ENCODE measurements around the gene GDF2. TPM values are rescaled to one million over a fixed set of nuclear protein-coding genes. Genes with fewer than 3 reads are reported as not detected.

The GDF2 gene
- total RNA-seq, 1 experiment from 2014 or later: not detected

DNA sequence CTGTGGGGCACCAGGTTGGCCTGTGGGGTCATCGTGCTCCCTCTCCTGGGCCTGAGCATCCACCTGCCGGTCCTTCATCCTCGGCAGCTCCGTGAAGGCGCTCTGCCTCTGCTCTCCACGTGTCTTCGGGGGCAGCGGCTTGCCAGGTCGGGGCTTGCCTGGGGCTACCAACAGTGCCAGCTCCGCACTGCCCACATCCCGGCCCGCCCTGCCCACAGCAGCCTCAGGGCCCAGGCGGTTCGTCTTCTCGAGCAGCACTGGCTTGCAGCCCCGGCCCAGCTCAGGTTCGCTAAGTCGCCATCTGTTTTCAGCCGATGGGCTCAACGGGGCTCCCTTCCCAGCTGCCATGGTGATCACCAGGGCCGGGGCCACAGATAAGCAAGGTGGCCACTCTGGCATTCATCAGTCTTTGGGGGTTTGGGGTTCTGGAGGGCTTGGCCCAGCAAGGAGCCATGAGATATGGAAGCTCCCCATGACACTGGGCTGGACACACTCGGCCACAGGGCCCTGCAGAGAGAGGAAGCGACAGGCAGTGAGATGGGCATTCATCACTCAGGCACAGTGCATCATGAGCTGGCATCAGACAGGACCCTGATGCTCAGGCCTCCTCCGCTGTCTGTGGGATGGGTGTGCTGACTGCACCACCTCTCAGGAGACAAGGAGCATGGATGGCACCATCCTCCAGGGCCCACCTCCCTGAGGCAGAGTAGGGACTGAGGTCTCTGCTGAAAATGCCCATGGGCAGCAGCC lies 46.4 kb downstream of the GDF2 start:
- DNase-seq (ENCODE audit: low read depth): no peak

DNA sequence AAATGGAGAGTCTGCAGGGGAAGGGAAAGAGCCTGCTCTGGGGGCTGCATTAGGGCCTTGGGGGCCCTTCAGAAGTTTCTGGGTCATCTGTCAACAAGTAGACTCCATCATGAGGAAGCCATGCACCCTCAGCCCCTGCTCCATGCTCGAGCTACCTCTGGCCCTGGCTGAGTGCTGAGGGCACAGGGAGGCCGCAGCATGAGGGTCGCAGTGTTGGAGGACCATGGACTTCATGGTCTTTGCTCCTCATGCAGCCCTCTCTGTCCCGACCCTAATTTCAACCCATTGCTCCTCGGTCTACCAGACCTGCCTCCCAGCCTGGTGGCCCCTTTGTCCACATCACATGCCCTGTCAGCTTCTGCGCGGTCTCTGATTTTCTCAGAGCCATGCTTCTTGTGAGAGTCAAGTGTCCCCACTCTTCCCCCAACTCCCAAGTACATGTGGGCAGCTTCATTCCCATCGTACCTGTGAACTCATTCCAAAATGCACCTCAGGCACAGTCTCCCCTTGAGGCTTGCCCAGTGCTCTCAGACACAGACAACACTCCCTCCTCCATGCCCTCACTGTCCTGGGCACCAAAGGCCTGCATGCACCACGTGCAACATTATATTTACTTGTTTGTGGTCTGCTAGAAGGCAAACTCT lies 47.1 kb downstream of the GDF2 start:
- no peak for DNase-seq (ENCODE audit: low read depth)

DNA sequence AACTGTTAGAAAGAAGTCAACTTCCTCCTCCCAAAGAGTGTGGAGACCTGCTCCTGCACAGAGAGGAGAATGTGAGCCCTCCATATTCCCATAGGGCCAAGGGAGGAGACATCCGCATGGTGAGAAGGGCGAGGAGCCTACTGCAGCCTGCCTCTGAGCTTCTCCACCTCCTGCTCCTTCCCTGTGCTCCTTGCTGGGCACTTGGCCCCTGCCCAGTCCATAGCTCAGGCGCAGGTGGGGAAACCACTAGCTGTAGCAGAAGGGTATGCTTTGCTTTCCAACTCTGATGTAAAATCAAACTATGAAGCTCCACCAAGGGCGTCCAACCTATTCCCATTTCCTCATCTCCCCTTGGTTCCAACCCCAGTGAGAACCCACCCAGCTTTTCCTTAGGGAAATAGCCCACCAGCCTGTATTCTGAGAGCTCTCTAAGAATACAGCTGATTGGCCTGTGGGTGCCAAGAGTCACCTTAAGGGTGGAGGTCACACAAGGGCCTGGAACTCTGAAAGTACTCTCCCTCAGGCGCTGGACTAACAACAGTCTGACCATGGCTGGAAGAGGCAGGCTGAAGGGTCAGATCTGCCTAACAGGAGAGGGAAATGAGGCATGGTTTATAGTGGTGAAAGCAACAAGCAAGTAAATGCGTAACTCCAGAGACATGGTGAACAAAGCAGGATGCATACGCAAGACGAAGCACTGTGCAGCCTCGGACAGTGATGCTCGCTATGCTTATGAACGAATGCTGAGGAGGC lies 47.9 kb downstream of the GDF2 start:
- DNase-seq (ENCODE audit: low read depth): no peak

DNA sequence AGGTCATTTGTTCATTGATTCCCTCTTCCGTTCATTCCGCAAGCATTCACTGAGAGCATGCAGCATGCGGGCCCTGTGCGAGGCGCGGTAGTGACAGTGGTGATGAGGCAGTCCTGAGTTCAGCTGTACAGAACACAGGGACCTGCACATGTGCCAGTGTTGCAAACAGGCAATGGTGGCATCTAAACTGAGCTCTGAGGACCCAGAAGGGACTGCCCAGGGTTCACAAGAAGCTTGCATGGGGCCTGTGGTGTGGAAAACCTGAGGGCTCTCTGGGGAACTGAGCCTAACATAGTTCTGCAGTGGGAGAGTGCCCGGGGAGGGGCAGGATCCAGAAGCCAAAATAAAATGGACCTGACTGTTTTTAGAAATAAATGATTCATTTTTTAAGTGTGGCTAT lies 48.6 kb downstream of the GDF2 start:
- DNase-seq (ENCODE audit: low read depth): no peak

DNA sequence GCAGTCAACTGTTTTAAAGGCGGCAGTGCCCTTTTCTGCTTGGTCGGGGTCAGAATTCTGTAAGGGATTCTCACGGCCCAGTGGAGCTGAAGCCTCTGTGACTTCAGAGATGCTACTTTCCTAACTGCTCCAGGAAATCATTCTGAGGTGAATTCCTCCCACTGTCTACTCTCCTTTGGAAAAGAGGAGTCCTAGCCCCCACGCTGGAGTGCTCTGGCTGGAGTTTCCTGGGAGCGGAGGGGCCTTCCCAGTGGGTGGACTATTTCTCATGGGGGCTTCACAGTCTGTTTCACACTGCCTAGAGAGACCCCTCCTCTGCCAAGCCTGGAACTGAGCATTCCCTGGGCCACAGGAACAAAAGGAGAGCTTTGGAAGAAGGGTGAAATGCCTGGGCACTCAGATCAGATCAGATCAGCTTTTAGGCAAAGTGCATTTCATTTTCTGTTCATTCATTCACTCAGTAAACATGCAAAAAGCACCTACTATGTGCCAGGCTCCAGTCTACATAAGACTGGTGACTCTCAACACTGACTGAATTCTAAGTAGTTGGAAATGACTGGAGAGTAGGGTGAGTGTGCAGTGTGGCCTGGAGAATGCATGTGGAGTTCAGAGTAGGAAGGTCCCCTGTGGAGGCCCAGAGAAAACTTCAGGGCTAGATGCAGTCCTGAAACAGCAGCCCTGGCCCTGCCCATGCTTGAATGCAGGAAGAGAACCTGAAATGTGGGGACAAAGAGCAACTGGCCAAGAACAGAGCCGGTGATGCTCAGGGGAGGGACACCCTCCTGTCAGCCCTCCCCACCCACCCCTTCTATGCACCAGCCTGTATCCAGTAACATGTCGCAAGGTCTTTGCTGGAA lies 49.6 kb downstream of the GDF2 start:
- no peak for DNase-seq (ENCODE audit: low read depth)

DNA sequence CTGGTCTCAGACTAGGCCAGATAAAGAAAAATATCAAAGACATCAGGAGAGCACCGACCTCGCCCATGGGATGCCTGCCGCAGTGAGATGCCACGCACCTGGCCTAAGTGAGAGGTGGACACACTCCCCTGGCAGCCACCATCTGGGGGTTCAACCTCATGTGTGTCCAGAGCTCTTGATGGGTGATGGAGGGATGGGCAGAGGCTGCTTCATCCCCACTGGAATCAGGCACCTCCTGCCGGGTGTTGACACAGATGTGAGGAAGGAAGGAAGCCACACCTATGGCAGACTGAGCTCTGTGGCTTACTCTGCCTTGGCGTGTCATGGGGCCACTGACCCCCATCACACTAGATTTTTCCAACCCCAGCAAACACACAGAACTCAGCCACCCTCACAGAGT lies 50.5 kb downstream of the GDF2 start:
- no peak for DNase-seq (ENCODE audit: low read depth)

DNA sequence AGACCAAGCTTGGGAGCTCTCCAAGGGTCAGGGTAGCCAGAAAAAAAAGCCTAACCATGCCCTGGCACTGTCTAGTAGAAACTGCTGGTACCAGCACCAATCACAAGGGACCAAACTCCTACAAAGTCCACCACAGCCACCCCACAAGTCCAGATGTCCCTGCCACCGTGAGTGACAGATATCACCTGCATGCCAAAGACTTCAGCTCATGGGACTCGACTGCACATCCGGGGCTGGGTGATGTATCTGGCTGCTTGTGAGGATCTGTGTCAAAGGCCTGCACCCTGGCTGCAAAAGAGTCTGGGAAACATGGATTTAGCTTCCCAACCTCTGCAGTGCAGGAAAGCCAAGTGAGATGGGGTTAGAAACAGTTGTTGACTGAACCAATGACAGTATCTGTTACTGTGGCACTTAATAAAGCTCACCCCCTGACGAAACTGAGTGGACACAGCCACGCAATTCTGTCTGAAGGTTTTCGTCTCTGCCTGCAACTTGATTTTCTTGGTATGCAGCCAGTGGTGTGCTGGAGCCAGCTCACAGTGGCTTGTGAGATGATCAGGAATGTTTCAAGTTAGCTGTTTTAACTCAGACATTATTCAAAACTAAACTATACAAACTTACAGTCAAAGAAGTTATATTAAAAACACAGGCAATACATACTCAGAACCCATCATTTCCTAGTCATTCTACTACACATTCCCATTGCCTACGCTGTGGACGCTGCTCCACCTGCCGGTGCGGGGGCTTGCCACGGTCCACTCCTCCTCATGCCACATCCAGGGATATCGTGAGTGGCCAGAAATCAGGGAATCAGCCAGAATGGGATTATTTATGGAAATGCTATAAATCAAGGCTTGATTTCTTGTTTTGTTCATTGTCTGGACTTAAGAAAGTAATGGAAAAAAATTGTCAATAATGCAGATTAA lies 52.6 kb downstream of the GDF2 start:
- DNase-seq (ENCODE audit: low read depth): no peak

DNA sequence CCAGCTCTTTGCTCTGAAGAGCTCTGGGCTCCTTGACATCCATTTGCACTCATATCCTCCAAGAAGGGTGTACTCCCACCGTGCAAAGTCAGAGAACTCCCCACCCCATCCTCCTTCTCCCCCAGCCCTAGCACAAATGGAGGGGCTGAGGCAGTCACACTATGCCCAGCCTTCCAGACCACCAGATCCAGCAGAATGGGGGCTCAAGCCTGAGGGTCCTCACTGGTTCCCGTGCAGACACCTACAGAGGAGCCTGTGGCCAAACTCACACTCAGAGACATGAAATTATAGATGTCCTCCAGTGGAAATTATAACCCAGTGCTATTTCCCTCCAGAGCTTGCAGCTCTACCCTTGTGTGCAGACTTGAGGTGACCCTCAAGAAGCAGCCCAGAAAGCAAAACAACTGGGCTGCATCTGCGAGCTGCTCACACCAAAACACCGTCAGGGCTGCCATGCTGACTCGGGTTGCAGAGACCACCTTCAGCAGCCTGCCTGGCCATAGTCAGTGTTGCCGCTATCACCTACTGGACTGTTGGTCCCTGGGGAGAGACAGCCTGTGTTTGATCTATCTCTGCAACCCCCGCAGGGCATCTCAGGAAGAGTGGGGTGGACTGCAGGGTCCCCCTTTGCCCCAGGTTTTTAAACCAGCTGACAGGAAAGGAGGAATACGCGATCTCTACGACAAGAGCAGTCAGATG lies 54.4 kb downstream of the GDF2 start:
- DNase-seq (ENCODE audit: low read depth): no peak

Other genes with a start within 250 kb of the GDF2 start
- gene GDF10, start 22.3 kb upstream of the GDF2 start, total RNA-seq (2014; rRNA removed; shearing (Covaris generic)): 0.23 TPM in 1 of 2 replicates, not detected in the other
- gene RBP3, start 25.9 kb downstream of the GDF2 start, total RNA-seq (2014; rRNA removed; shearing (Covaris generic)): not detected in 2 replicates
- 0.97 and 1.1 TPM in 2 replicates for gene ZNF488, start 61.8 kb downstream of the GDF2 start, total RNA-seq (2014; rRNA removed; shearing (Covaris generic))
- gene ANXA8, start 161.7 kb downstream of the GDF2 start, total RNA-seq (2014; rRNA removed; shearing (Covaris generic)): 9.7 and 10.1 TPM in 2 replicates
- gene FAM25G, start 169.2 kb downstream of the GDF2 start, total RNA-seq (2014; rRNA removed; shearing (Covaris generic)): not detected in 2 replicates
- gene AGAP9, start 201.2 kb downstream of the GDF2 start, total RNA-seq (2014; rRNA removed; shearing (Covaris generic)): 1.3 and 2.6 TPM in 2 replicates

Measured in Daoy (cell line).